ENCODE data around the gene KCNIP4. TPM values are rescaled to one million over a fixed set of nuclear protein-coding genes. Genes with fewer than 3 reads are reported as not detected.
A peak's percentile ranks its signal among the peaks of the same experiment; 100 is the strongest.

KCNIP4 gene
- total and polyA plus RNA-seq, 2 experiments from 2014 or later: 0.65 TPM; not detected in 1

- Histone ChIP-seq H3K4me3 (no peak overlapping the region), H3K79me2 (ENCODE audit: insufficient read depth) (no peaks in the 10 kb centered on the region), H3K36me3 (ENCODE audit: low read depth) (no peaks in the 10 kb centered on the region), H3K27ac (no peak overlapping the region), H3K27me3 (replicated peaks; ENCODE audit: insufficient read depth) (no peaks in the 10 kb centered on the region), H2AFZ (no peak overlapping the region), H3K9me3 (ENCODE audit: low read depth) (no peaks in the 10 kb centered on the region), H4K20me1 (ENCODE audit: insufficient read depth) (no peaks in the 10 kb centered on the region), H3K9me2 (ENCODE audit: insufficient read depth) (no peaks in the 10 kb centered on the region), H3K9ac (no peak overlapping the region), H3K4me2 (ENCODE audit: unreplicated experiment) (no peak overlapping the region), H3K4me1 (ENCODE audit: insufficient read depth) (peaks cover 7% of the 10 kb centered on the region; the same call in 1 of the 2 replicates), H3F3A (ENCODE audit: insufficient read depth) (no peaks in the 10 kb centered on the region)
- TF ChIP-seq EZH2phosphoT487 (IDR thresholded peaks at IDR 0.05; ENCODE audit: insufficient read depth, low read depth) (no peak), EZH2 (IDR thresholded peaks at IDR 0.05; ENCODE audit: insufficient read depth, poor library complexity, severe bottlenecking) (no peak)
- 0 to 4% methylated on average over 1 of the region's 1 CpG for WGBS, 2 experiments (ENCODE audit: low coverage in 1 of 2, low lambda C conversion rate in 2 of 2, missing lambda C conversion rate in 2 of 2)
- peak; percentile 32 for DNase-seq
- in situ Hi-C loops (cut with MboI): no loop called here
These were observed 1080.5 kb downstream of the KCNIP4 start for GRCh38 chr4:20868108-20868507.

- no peak for TF ChIP-seq EZH2phosphoT487 (IDR thresholded peaks at IDR 0.05; ENCODE audit: insufficient read depth, low read depth)
- TF ChIP-seq EZH2 (IDR thresholded peaks at IDR 0.05; ENCODE audit: insufficient read depth, poor library complexity, severe bottlenecking): no peak
- no peaks in the 10 kb centered on the region for H3K9me2 ChIP-seq (ENCODE audit: insufficient read depth)
- H3K4me3 ChIP-seq: no peak overlapping the region
- DNase-seq: no peak
- no peaks in the 10 kb centered on the region for H3K27me3 ChIP-seq (replicated peaks; ENCODE audit: insufficient read depth)
- no peaks in the 10 kb centered on the region for H4K20me1 ChIP-seq (ENCODE audit: insufficient read depth)
- WGBS, 2 experiments (ENCODE audit: low coverage in 1 of 2, low lambda C conversion rate in 2 of 2, missing lambda C conversion rate in 2 of 2): 28 to 32% methylated on average over 3 of the region's 3 CpGs
- no peak overlapping the region for H3K27ac ChIP-seq
- no peaks in the 10 kb centered on the region for H3F3A ChIP-seq (ENCODE audit: insufficient read depth)
- H3K9me3 ChIP-seq (ENCODE audit: low read depth): no peaks in the 10 kb centered on the region
- H3K36me3 ChIP-seq (ENCODE audit: low read depth): no peaks in the 10 kb centered on the region
- H2AFZ ChIP-seq: no peak overlapping the region
- H3K4me2 ChIP-seq (ENCODE audit: unreplicated experiment): no peak overlapping the region
- H3K4me1 ChIP-seq (ENCODE audit: insufficient read depth): no peaks in the 10 kb centered on the region
- H3K79me2 ChIP-seq (ENCODE audit: insufficient read depth): no peaks in the 10 kb centered on the region
- H3K9ac ChIP-seq: no peak overlapping the region
- in situ Hi-C loops (cut with MboI): no loop called here
These were observed 1087.7 kb downstream of the KCNIP4 start for GRCh38 chr4:20860878-20861277.

GRCh38 chr4:20859097-20859781 is 1089.3 kb downstream of the KCNIP4 start:
- Histone ChIP-seq H3K4me2 (ENCODE audit: unreplicated experiment) (no peak overlapping the region), H3K9ac (no peak overlapping the region), H2AFZ (no peak overlapping the region), H3K9me2 (ENCODE audit: insufficient read depth) (no peaks in the 10 kb centered on the region), H3K4me1 (ENCODE audit: insufficient read depth) (no peaks in the 10 kb centered on the region), H3F3A (ENCODE audit: insufficient read depth) (no peaks in the 10 kb centered on the region), H3K27me3 (replicated peaks; ENCODE audit: insufficient read depth) (no peaks in the 10 kb centered on the region), H3K9me3 (ENCODE audit: low read depth) (no peaks in the 10 kb centered on the region), H3K27ac (no peak overlapping the region), H4K20me1 (ENCODE audit: insufficient read depth) (no peaks in the 10 kb centered on the region), H3K4me3 (no peak overlapping the region), H3K79me2 (ENCODE audit: insufficient read depth) (no peaks in the 10 kb centered on the region), H3K36me3 (ENCODE audit: low read depth) (no peaks in the 10 kb centered on the region)
- DNase-seq: no peak
- 61 to 63% methylated on average over 8 of the region's 8 CpGs for WGBS, 2 experiments (ENCODE audit: low coverage in 1 of 2, low lambda C conversion rate in 2 of 2, missing lambda C conversion rate in 2 of 2)
- TF ChIP-seq EZH2 (IDR thresholded peaks at IDR 0.05; ENCODE audit: insufficient read depth, poor library complexity, severe bottlenecking): no peak
- no peak for TF ChIP-seq EZH2phosphoT487 (IDR thresholded peaks at IDR 0.05; ENCODE audit: insufficient read depth, low read depth)
- in situ Hi-C loops (cut with MboI): no loop called here

DNA sequence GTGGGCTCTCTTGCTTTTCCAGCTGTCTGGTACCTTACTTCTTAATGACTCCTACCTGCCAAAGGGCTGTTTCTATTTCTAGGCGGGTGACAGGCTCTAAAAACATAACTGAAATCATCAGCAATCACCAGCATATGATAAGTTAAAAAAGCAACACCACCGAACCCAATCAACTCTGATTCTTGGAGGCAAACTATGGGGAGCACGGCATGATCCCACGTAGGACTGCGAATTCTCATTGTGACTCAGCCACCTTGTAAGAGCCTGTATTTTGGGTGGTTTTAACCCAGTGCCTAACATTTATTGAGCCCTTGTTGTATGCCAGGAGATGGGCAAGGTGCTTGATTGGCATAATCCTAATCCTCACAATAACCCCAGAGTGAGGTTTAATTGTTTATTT is 1091.5 kb downstream of the KCNIP4 start:
- H3K4me1 ChIP-seq (ENCODE audit: insufficient read depth): no peaks in the 10 kb centered on the region
- H2AFZ ChIP-seq: no peak overlapping the region
- DNase-seq: no peak
- in situ Hi-C loops (cut with MboI): no loop called here
- H3K27me3 ChIP-seq (replicated peaks; ENCODE audit: insufficient read depth): no peaks in the 10 kb centered on the region
- no peak overlapping the region for H3K4me3 ChIP-seq
- 62 to 72% methylated on average over 5 of the region's 5 CpGs for WGBS, 2 experiments (ENCODE audit: low coverage in 1 of 2, low lambda C conversion rate in 2 of 2, missing lambda C conversion rate in 2 of 2)
- no peaks in the 10 kb centered on the region for H3F3A ChIP-seq (ENCODE audit: insufficient read depth)
- H3K9me3 ChIP-seq (ENCODE audit: low read depth): peaks cover 3% of the 10 kb centered on the region
- no peak overlapping the region for H3K27ac ChIP-seq
- H4K20me1 ChIP-seq (ENCODE audit: insufficient read depth): no peaks in the 10 kb centered on the region
- no peak for TF ChIP-seq EZH2 (IDR thresholded peaks at IDR 0.05; ENCODE audit: insufficient read depth, poor library complexity, severe bottlenecking)
- TF ChIP-seq EZH2phosphoT487 (IDR thresholded peaks at IDR 0.05; ENCODE audit: insufficient read depth, low read depth): no peak
- no peak overlapping the region for H3K9ac ChIP-seq
- H3K79me2 ChIP-seq (ENCODE audit: insufficient read depth): no peaks in the 10 kb centered on the region
- H3K9me2 ChIP-seq (ENCODE audit: insufficient read depth): no peaks in the 10 kb centered on the region
- no peaks in the 10 kb centered on the region for H3K36me3 ChIP-seq (ENCODE audit: low read depth)
- H3K4me2 ChIP-seq (ENCODE audit: unreplicated experiment): no peak overlapping the region

All from GM23248 (cell line).